ENCODE results near the gene HRC.

HRC gene

GRCh38 chr19:49114630-49115363 lies 40.4 kb downstream of the HRC start:
- peak; percentile 78 for DNase-seq (ENCODE audit: low read depth, low spot score)

GRCh38 chr19:49113762-49114629 lies 41.2 kb downstream of the HRC start, which contains the start of gene LIN7B:
Gene LIN7B, plus strand, starts transcription at chr19:49114370. Its CDS starts 35 bp downstream, at chr19:49114405.
- peak; percentile 78 for DNase-seq (ENCODE audit: low read depth, low spot score)

GRCh38 chr19:49111218-49111998 lies 43.8 kb downstream of the HRC start:
- DNase-seq (ENCODE audit: low read depth, low spot score) = no peak

- DNase-seq (ENCODE audit: low read depth, low spot score) = no peak
Observed at GRCh38 chr19:49110567-49110966, 44.6 kb downstream of the HRC start.

GRCh38 chr19:49109569-49110233 lies 45.5 kb downstream of the HRC start:
- DNase-seq (ENCODE audit: low read depth, low spot score) = no peak

GRCh38 chr19:49109051-49109450 lies 46.1 kb downstream of the HRC start:
- DNase-seq (ENCODE audit: low read depth, low spot score) = no peak

- no peak for DNase-seq (ENCODE audit: low read depth, low spot score)
Observed at GRCh38 chr19:49107625-49108459, 47.4 kb downstream of the HRC start.

GRCh38 chr19:49106648-49107135 lies 48.5 kb downstream of the HRC start:
- peak; percentile 81 for DNase-seq (ENCODE audit: low read depth, low spot score)

- no peak for DNase-seq (ENCODE audit: low read depth, low spot score)
Observed at GRCh38 chr19:49104229-49104864, 50.8 kb downstream of the HRC start.

GRCh38 chr19:49103331-49104085 lies 51.7 kb downstream of the HRC start:
- DNase-seq (ENCODE audit: low read depth, low spot score) = no peak

- no peak for DNase-seq (ENCODE audit: low read depth, low spot score)
Observed at GRCh38 chr19:49102303-49102702, 52.9 kb downstream of the HRC start.
